Smooth muscle cell (in vitro differentiated cells): ENCODE data around the gene ATP5F1B. TPM values are rescaled to one million over a fixed set of nuclear protein-coding genes. Genes with fewer than 3 reads are reported as not detected.
"Not testable (repeated sequence)": the region's sequence is repeated elsewhere in the genome, so short reads cannot be mapped to it uniquely, and the experiment has no call there.

ENCODE experiments used
- DNase-seq: peaks from one replicate; lab custom pipeline; 2025; ENCODE audit not compliant: unreplicated experiment; lab: John Stamatoyannopoulos, UW
- H2AFZ ChIP-seq: fragments of 200-600 bp; sonication (generic); 2 replicates; pipeline ENCODE4 v1.6.0; 2016; ENCODE audit warnings: antibody characterized with exemption, low read depth, mild to moderate bottlenecking
- H3F3A ChIP-seq: fragments of 200-600 bp; sonication (generic); 2 replicates; pipeline ENCODE4 v1.6.0; 2017; ENCODE audit warnings: antibody characterized with exemption, low read depth
- H3K27ac ChIP-seq: fragments of 200-600 bp; sonication (generic); 2 replicates; pipeline ENCODE4 v1.5.1; 2016; ENCODE audit warnings: low read depth, mild to moderate bottlenecking
- H3K27me3 ChIP-seq: fragments of 200-600 bp; sonication (generic); 2 replicates; pipeline ENCODE4 v1.6.1; 2016; ENCODE audit warnings: low read depth, mild to moderate bottlenecking
- H3K36me3 ChIP-seq: fragments of 200-600 bp; sonication (generic); 2 replicates; pipeline ENCODE4 v1.5.1; 2016; ENCODE audit warnings: low read depth
- H3K4me1 ChIP-seq: fragments of 200-600 bp; sonication (generic); 2 replicates; pipeline ENCODE4 v1.5.1; 2016; ENCODE audit warnings: low read depth
- H3K4me2 ChIP-seq: fragments of 200-600 bp; sonication (generic); 2 replicates; pipeline ENCODE4 v1.6.0; 2016; ENCODE audit warnings: mild to moderate bottlenecking
- H3K4me3 ChIP-seq: fragments of 200-600 bp; sonication (generic); 2 replicates; pipeline ENCODE4 v1.5.1; 2016; ENCODE audit warnings: mild to moderate bottlenecking
- H3K79me2 ChIP-seq: fragments of 200-600 bp; sonication (generic); 2 replicates; pipeline ENCODE4 v1.6.0; 2016; ENCODE audit warnings: low read depth, mild to moderate bottlenecking
- H3K9ac ChIP-seq: fragments of 200-600 bp; sonication (generic); 2 replicates; pipeline ENCODE4 v1.6.0; 2016; ENCODE audit warnings: low read depth
- H3K9me3 ChIP-seq: fragments of 200-600 bp; sonication (generic); replicated peaks from 2 replicates; pipeline ENCODE4 v1.5.1; 2016; ENCODE audit warnings: low read depth
- H4K20me1 ChIP-seq: fragments of 200-600 bp; sonication (generic); 2 replicates; pipeline ENCODE4 v1.6.0; 2016; ENCODE audit warnings: low read depth
- CTCF ChIP-seq: fragments of 200-600 bp; sonication (generic); IDR thresholded peaks from 2 replicates; pipeline ENCODE4 v1.5.1; 2017; ENCODE audit warnings: borderline replicate concordance, mild to moderate bottlenecking, antibody characterized with exemption; ENCODE audit not compliant: insufficient read depth, poor library complexity, severe bottlenecking
- WGBS: methylation state at CpG from one replicate; pipeline ENCODE4 v1.1.7; 2016; ENCODE audit warnings: low lambda C conversion rate; 5-methylcytosine and 5-hydroxymethylcytosine counted together
- polyA plus RNA-seq: library from polyadenylated mRNA; unstranded; fragments of >200 nt; fragmentation: Nextera tagmentation; extraction: Ambion mirVana; gene quantifications from 2 replicates; pipeline ENCODE4 v1.2.1, GENCODE V29; 2016
- total RNA-seq: library from RNA; depleted of rRNA; stranded (reverse); fragments of >200 nt; gene quantifications from 2 replicates; pipeline ENCODE4 v1.2.3, GENCODE V29; 2014

ATP5F1B gene
- total and polyA plus RNA-seq, 2 experiments from 2014 or later: 489 to 953 TPM

- no peaks in the 10 kb centered on the region for H3F3A ChIP-seq
- DNase-seq: no peak
- H4K20me1 ChIP-seq: no peaks in the 10 kb centered on the region
- H3K4me3 ChIP-seq: no peak overlapping the region
- H3K9me3 ChIP-seq: no peaks in the 10 kb centered on the region
- no peak overlapping the region for H3K27ac ChIP-seq
- no peak overlapping the region for H3K9ac ChIP-seq
- H3K4me1 ChIP-seq: no peaks in the 10 kb centered on the region
- WGBS: 94% methylated on average over 7 of the region's 7 CpGs
- H3K79me2 ChIP-seq: no peaks in the 10 kb centered on the region
- H3K4me2 ChIP-seq: no peak overlapping the region
- H3K27me3 ChIP-seq: no peaks in the 10 kb centered on the region
- no peak for TF ChIP-seq CTCF
- H3K36me3 ChIP-seq: no peaks in the 10 kb centered on the region
- no peak overlapping the region for H2AFZ ChIP-seq
These were observed 11.9 kb upstream of the ATP5F1B start for GRCh38 chr12:56657416-56658379.

- not testable (repeated sequence) for H3K27ac ChIP-seq
- WGBS: 94% methylated on average over 5 of the region's 5 CpGs
These were observed 8.0 kb upstream of the ATP5F1B start for GRCh38 chr12:56653781-56654180.

GRCh38 chr12:56648023-56648422, 2.2 kb upstream of the ATP5F1B start:
- Histone ChIP-seq H3K79me2 (peaks cover 28% of the 10 kb centered on the region), H4K20me1 (peaks cover 23% of the 10 kb centered on the region)
- H3K27me3 ChIP-seq, H3K27ac ChIP-seq, H3K9ac ChIP-seq, H3F3A ChIP-seq, H3K36me3 ChIP-seq, H3K4me1 ChIP-seq, H3K4me2 ChIP-seq, DNase-seq, H3K4me3 ChIP-seq, H2AFZ ChIP-seq, H3K9me3 ChIP-seq: not testable (repeated sequence)
- WGBS: over 99% methylated on average over 9 of the region's 9 CpGs

More at GRCh38 chr12:56653781-56654180, 8.0 kb upstream of the ATP5F1B start:
- H3K27me3 ChIP-seq, H3K9me3 ChIP-seq, H3K9ac ChIP-seq, H3K4me1 ChIP-seq, H3K4me2 ChIP-seq, H3K79me2 ChIP-seq, H2AFZ ChIP-seq, H3K4me3 ChIP-seq, H3F3A ChIP-seq, DNase-seq, H3K36me3 ChIP-seq, H4K20me1 ChIP-seq: not testable (repeated sequence)

- TF ChIP-seq CTCF: no peak
- under 1% methylated on average over 29 of the region's 29 CpGs for WGBS
- Histone ChIP-seq H3K36me3 (peaks cover 3% of the 10 kb centered on the region), H3K4me2 (peak overlapping the region; percentile 85), H3F3A (peaks cover 12% of the 10 kb centered on the region), H3K27ac (peak overlapping the region; percentile 36), H3K9ac (peak overlapping the region; percentile 83), H2AFZ (no peak overlapping the region), H3K4me3 (peak overlapping the region; percentile 76), H3K79me2 (peaks cover 45% of the 10 kb centered on the region), H4K20me1 (peaks cover 49% of the 10 kb centered on the region), H3K4me1 (peaks cover 6% of the 10 kb centered on the region), H3K27me3 (no peaks in the 10 kb centered on the region), H3K9me3 (no peaks in the 10 kb centered on the region)
- DNase-seq: no peak
These were observed 525 bp downstream of the ATP5F1B start for GRCh38 chr12:56645201-56645716.
